ENCODE data around the gene NT5DC4. TPM values are rescaled to one million over a fixed set of nuclear protein-coding genes. Genes with fewer than 3 reads are reported as not detected.

Gene NT5DC4
- total RNA-seq, 1 donor: not detected

- Histone ChIP-seq H3K27me3 (ENCODE audit: insufficient read depth, low read length) (no peaks in the 10 kb centered on the region), H3K79me2 (ENCODE audit: insufficient read depth, low read length) (no peaks in the 10 kb centered on the region), H3K36me3 (ENCODE audit: insufficient read depth, low read length) (no peaks in the 10 kb centered on the region), H3K27ac (ENCODE audit: low read depth, low read length) (no peak overlapping the region), H3K9me3 (ENCODE audit: low read depth, low read length) (no peaks in the 10 kb centered on the region), H4K20me1 (ENCODE audit: insufficient read depth, low read length) (no peaks in the 10 kb centered on the region), H2AFZ (ENCODE audit: low read length) (no peak overlapping the region), H3K4me3 (ENCODE audit: insufficient read depth, low read length) (no peak overlapping the region), H3K4me2 (ENCODE audit: insufficient read depth, low read length) (no peak overlapping the region), H3K4me1 (ENCODE audit: insufficient read depth, low read length) (no peaks in the 10 kb centered on the region)
- DNase-seq (ENCODE audit: insufficient read length, low spot score, missing footprints): no peak
- no peak for TF ChIP-seq CTCF (IDR thresholded peaks at IDR 0.05; ENCODE audit: extremely low read depth, low read depth, low read length)
These were observed 20.7 kb upstream of the NT5DC4 start for GRCh38 chr2:112699984-112700667.

GRCh38 chr2:112701052-112701451, 19.8 kb upstream of the NT5DC4 start:
- H3K79me2 ChIP-seq (ENCODE audit: insufficient read depth, low read length): no peaks in the 10 kb centered on the region
- no peaks in the 10 kb centered on the region for H4K20me1 ChIP-seq (ENCODE audit: insufficient read depth, low read length)
- H2AFZ ChIP-seq (ENCODE audit: low read length): no peak overlapping the region
- DNase-seq (ENCODE audit: insufficient read length, low spot score, missing footprints): no peak
- TF ChIP-seq CTCF (IDR thresholded peaks at IDR 0.05; ENCODE audit: extremely low read depth, low read depth, low read length): no peak
- H3K4me3 ChIP-seq (ENCODE audit: insufficient read depth, low read length): no peak overlapping the region
- H3K4me1 ChIP-seq (ENCODE audit: insufficient read depth, low read length): peaks cover 4% of the 10 kb centered on the region
- H3K36me3 ChIP-seq (ENCODE audit: insufficient read depth, low read length): no peaks in the 10 kb centered on the region
- no peaks in the 10 kb centered on the region for H3K27me3 ChIP-seq (ENCODE audit: insufficient read depth, low read length)
- no peaks in the 10 kb centered on the region for H3K9me3 ChIP-seq (ENCODE audit: low read depth, low read length)
- no peak overlapping the region for H3K27ac ChIP-seq (ENCODE audit: low read depth, low read length)
- peak overlapping the region; percentile 23 for H3K4me2 ChIP-seq (ENCODE audit: insufficient read depth, low read length)

- TF ChIP-seq CTCF (IDR thresholded peaks at IDR 0.05; ENCODE audit: extremely low read depth, low read depth, low read length): no peak
- H4K20me1 ChIP-seq (ENCODE audit: insufficient read depth, low read length): no peaks in the 10 kb centered on the region
These were observed 17.1 kb upstream of the NT5DC4 start for GRCh38 chr2:112703684-112704083.

DNA sequence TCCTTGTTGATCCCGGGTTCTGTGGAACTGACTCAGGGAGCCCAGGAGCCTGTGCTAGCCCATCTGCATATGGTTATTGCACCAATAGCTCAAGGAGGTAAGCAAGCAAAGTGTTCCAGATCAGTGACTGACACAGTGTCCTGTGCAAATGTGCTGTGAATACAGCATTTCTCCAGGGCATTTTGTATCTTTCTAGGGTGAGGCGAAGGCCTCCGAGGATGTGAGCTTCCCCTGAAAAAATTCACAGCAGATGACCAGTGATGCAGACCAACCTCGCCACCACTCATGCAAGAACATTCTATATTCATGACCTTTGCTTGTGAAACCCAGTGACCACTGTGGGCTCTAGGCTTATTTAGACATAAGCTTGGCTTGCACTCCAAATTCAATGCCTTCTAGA, 15.2 kb upstream of the NT5DC4 start:
- H3K79me2 ChIP-seq (ENCODE audit: insufficient read depth, low read length): no peaks in the 10 kb centered on the region
- H3K9me3 ChIP-seq (ENCODE audit: low read depth, low read length): no peaks in the 10 kb centered on the region
- no peak overlapping the region for H3K4me3 ChIP-seq (ENCODE audit: insufficient read depth, low read length)
- no peaks in the 10 kb centered on the region for H4K20me1 ChIP-seq (ENCODE audit: insufficient read depth, low read length)
- H3K4me1 ChIP-seq (ENCODE audit: insufficient read depth, low read length): peaks cover 7% of the 10 kb centered on the region
- no peaks in the 10 kb centered on the region for H3K27me3 ChIP-seq (ENCODE audit: insufficient read depth, low read length)
- H3K4me2 ChIP-seq (ENCODE audit: insufficient read depth, low read length): no peak overlapping the region
- TF ChIP-seq CTCF (IDR thresholded peaks at IDR 0.05; ENCODE audit: extremely low read depth, low read depth, low read length): no peak
- H3K36me3 ChIP-seq (ENCODE audit: insufficient read depth, low read length): no peaks in the 10 kb centered on the region
- H2AFZ ChIP-seq (ENCODE audit: low read length): no peak overlapping the region
- H3K27ac ChIP-seq (ENCODE audit: low read depth, low read length): no peak overlapping the region
- no peak for DNase-seq (ENCODE audit: insufficient read length, low spot score, missing footprints)

More at GRCh38 chr2:112703684-112704083, 17.1 kb upstream of the NT5DC4 start:
- Histone ChIP-seq H3K79me2 (ENCODE audit: insufficient read depth, low read length) (no peaks in the 10 kb centered on the region), H3K36me3 (ENCODE audit: insufficient read depth, low read length) (no peaks in the 10 kb centered on the region), H3K4me3 (ENCODE audit: insufficient read depth, low read length) (no peak overlapping the region), H3K4me1 (ENCODE audit: insufficient read depth, low read length) (peaks cover 7% of the 10 kb centered on the region), H3K27ac (ENCODE audit: low read depth, low read length) (no peak overlapping the region), H3K27me3 (ENCODE audit: insufficient read depth, low read length) (no peaks in the 10 kb centered on the region), H3K4me2 (ENCODE audit: insufficient read depth, low read length) (no peak overlapping the region), H3K9me3 (ENCODE audit: low read depth, low read length) (no peaks in the 10 kb centered on the region), H2AFZ (ENCODE audit: low read length) (no peak overlapping the region)
- no peak for DNase-seq (ENCODE audit: insufficient read length, low spot score, missing footprints)

Data from osteoblast (primary cell).